Measurements from ENCODE around the gene MIAT. TPM values are rescaled to one million over a fixed set of nuclear protein-coding genes. Genes with fewer than 3 reads are reported as not detected.
A peak's percentile ranks its signal among the peaks of the same experiment; 100 is the strongest.
"Not testable (repeated sequence)": the region's sequence is repeated elsewhere in the genome, so short reads cannot be mapped to it uniquely, and the experiment has no call there.

The MIAT gene
- total RNA-seq: 100 to 1,000 TPM in 1 of 2 donors, 10 to 100 TPM in 1; 65.9 to 113 TPM

GRCh38 chr22:26656891-26657851, at the start of gene MIAT:
Gene MIAT, plus strand, starts transcription at chr22:26657588.
- Mint-ChIP-seq H3K27ac (peak within 1 kb of the TSS; percentile 76), H3K27me3 (ENCODE audit: low read depth) (no peaks in the 10 kb centered on the region), H3K36me3 (ENCODE audit: insufficient read depth in 2 of 2) (peaks cover 0 to 1% of the 10 kb centered on the region in 2 donors), H3K9me3 (no peaks in the 10 kb centered on the region), H3K4me3 (peak within 1 kb of the TSS; percentile 91 to 95), H3K4me1 (ENCODE audit: low read depth) (peaks cover 25% of the 10 kb centered on the region)
- DNase-seq (peak; percentile 80 to 85), ATAC-seq (replicated peaks in 1 of 2) (peak; percentile 83 to 87)

GRCh38 chr22:26608129-26608528, 49.3 kb upstream of the MIAT start:
- H3K27ac Mint-ChIP-seq: no peak overlapping the region
- H3K4me3 Mint-ChIP-seq: no peak overlapping the region
- no peaks in the 10 kb centered on the region for H3K36me3 Mint-ChIP-seq (ENCODE audit: insufficient read depth in 2 of 2)
- no peaks in the 10 kb centered on the region for H3K9me3 Mint-ChIP-seq
- no peak for ATAC-seq (replicated peaks in 1 of 2)
- DNase-seq: no peak
- peaks cover 7% of the 10 kb centered on the region for H3K27me3 Mint-ChIP-seq (ENCODE audit: low read depth)
- H3K4me1 Mint-ChIP-seq (ENCODE audit: low read depth): peaks cover 10% of the 10 kb centered on the region

GRCh38 chr22:26609287-26609686, 48.1 kb upstream of the MIAT start:
- H3K27ac Mint-ChIP-seq: no peak overlapping the region

GRCh38 chr22:26610072-26610958, 47.1 kb upstream of the MIAT start:
- peak overlapping the region; percentile 25 for H3K27ac Mint-ChIP-seq
- H3K36me3 Mint-ChIP-seq (ENCODE audit: insufficient read depth in 2 of 2): no peaks in the 10 kb centered on the region
- H3K9me3 Mint-ChIP-seq: no peaks in the 10 kb centered on the region
- DNase-seq: peak; percentile 56 to 71
- peaks cover 10% of the 10 kb centered on the region for H3K4me1 Mint-ChIP-seq (ENCODE audit: low read depth)
- peak overlapping the region; percentile 13 to 45 for H3K4me3 Mint-ChIP-seq
- H3K27me3 Mint-ChIP-seq (ENCODE audit: low read depth): peaks cover 14% of the 10 kb centered on the region
- peak; percentile 86 to 89 for ATAC-seq (replicated peaks in 1 of 2)

More at GRCh38 chr22:26609287-26609686, 48.1 kb upstream of the MIAT start:
- Mint-ChIP-seq H3K4me3 (no peak overlapping the region), H3K27me3 (ENCODE audit: low read depth) (peaks cover 12% of the 10 kb centered on the region), H3K4me1 (ENCODE audit: low read depth) (peaks cover 10% of the 10 kb centered on the region), H3K36me3 (ENCODE audit: insufficient read depth in 2 of 2) (no peaks in the 10 kb centered on the region), H3K9me3 (no peaks in the 10 kb centered on the region)
- DNase-seq (no peak), ATAC-seq (replicated peaks in 1 of 2) (no peak)

GRCh38 chr22:26610996-26611395, 46.4 kb upstream of the MIAT start:
- no peaks in the 10 kb centered on the region for H3K36me3 Mint-ChIP-seq (ENCODE audit: insufficient read depth in 2 of 2)

GRCh38 chr22:26612652-26613051, 44.7 kb upstream of the MIAT start:
- H3K36me3 Mint-ChIP-seq (ENCODE audit: insufficient read depth in 2 of 2): no peaks in the 10 kb centered on the region

More at GRCh38 chr22:26610996-26611395, 46.4 kb upstream of the MIAT start:
- no peak for DNase-seq
- H3K4me1 Mint-ChIP-seq (ENCODE audit: low read depth): peaks cover 10% of the 10 kb centered on the region
- no peak overlapping the region for H3K27ac Mint-ChIP-seq
- H3K27me3 Mint-ChIP-seq (ENCODE audit: low read depth): peaks cover 14% of the 10 kb centered on the region
- H3K9me3 Mint-ChIP-seq: no peaks in the 10 kb centered on the region
- no peak overlapping the region for H3K4me3 Mint-ChIP-seq
- peak; percentile 38 to 44 for ATAC-seq (replicated peaks in 1 of 2)

GRCh38 chr22:26613753-26614152, 43.6 kb upstream of the MIAT start:
- DNase-seq; ATAC-seq (replicated peaks in 1 of 2); H3K36me3 Mint-ChIP-seq (ENCODE audit: insufficient read depth in 2 of 2); H3K4me1 Mint-ChIP-seq (ENCODE audit: low read depth); H3K4me3 Mint-ChIP-seq; H3K9me3 Mint-ChIP-seq; H3K27ac Mint-ChIP-seq: not testable (repeated sequence)
- peaks cover 14% of the 10 kb centered on the region for H3K27me3 Mint-ChIP-seq (ENCODE audit: low read depth)

More at GRCh38 chr22:26612652-26613051, 44.7 kb upstream of the MIAT start:
- H3K27ac Mint-ChIP-seq: no peak overlapping the region
- ATAC-seq (replicated peaks in 1 of 2) (no peak), DNase-seq (no peak)
- no peak overlapping the region for H3K4me3 Mint-ChIP-seq
- no peaks in the 10 kb centered on the region for H3K9me3 Mint-ChIP-seq
- peaks cover 10% of the 10 kb centered on the region for H3K4me1 Mint-ChIP-seq (ENCODE audit: low read depth)
- H3K27me3 Mint-ChIP-seq (ENCODE audit: low read depth): peaks cover 14% of the 10 kb centered on the region

- no peak overlapping the region for H3K4me3 Mint-ChIP-seq
- ATAC-seq (replicated peaks in 1 of 2): no peak
- H3K4me1 Mint-ChIP-seq (ENCODE audit: low read depth): peaks cover 10% of the 10 kb centered on the region
These were observed 43.1 kb upstream of the MIAT start for GRCh38 chr22:26614322-26614721.

GRCh38 chr22:26615149-26615548, 42.2 kb upstream of the MIAT start:
- Mint-ChIP-seq H3K27me3 (ENCODE audit: low read depth) (peaks cover 14% of the 10 kb centered on the region), H3K27ac (no peak overlapping the region), H3K9me3 (no peaks in the 10 kb centered on the region), H3K36me3 (ENCODE audit: insufficient read depth in 2 of 2) (no peaks in the 10 kb centered on the region), H3K4me1 (ENCODE audit: low read depth) (peaks cover 7% of the 10 kb centered on the region), H3K4me3 (no peak overlapping the region)
- no peak for ATAC-seq (replicated peaks in 1 of 2)
- no peak for DNase-seq

More at GRCh38 chr22:26614322-26614721, 43.1 kb upstream of the MIAT start:
- Mint-ChIP-seq H3K27me3 (ENCODE audit: low read depth) (peaks cover 14% of the 10 kb centered on the region), H3K36me3 (ENCODE audit: insufficient read depth in 2 of 2) (no peaks in the 10 kb centered on the region), H3K27ac (no peak overlapping the region), H3K9me3 (no peaks in the 10 kb centered on the region)
- DNase-seq: no peak

GRCh38 chr22:26615830-26616435, 41.5 kb upstream of the MIAT start:
- H3K4me1 Mint-ChIP-seq (ENCODE audit: low read depth): no peaks in the 10 kb centered on the region
- H3K36me3 Mint-ChIP-seq (ENCODE audit: insufficient read depth in 2 of 2): no peaks in the 10 kb centered on the region
- H3K27me3 Mint-ChIP-seq (ENCODE audit: low read depth): peaks cover 14% of the 10 kb centered on the region

GRCh38 chr22:26616650-26617049, 40.7 kb upstream of the MIAT start:
- H3K9me3 Mint-ChIP-seq: no peaks in the 10 kb centered on the region
- H3K4me1 Mint-ChIP-seq (ENCODE audit: low read depth): no peaks in the 10 kb centered on the region
- H3K36me3 Mint-ChIP-seq (ENCODE audit: insufficient read depth in 2 of 2): no peaks in the 10 kb centered on the region
- DNase-seq (no peak), ATAC-seq (replicated peaks in 1 of 2) (no peak)
- H3K27ac Mint-ChIP-seq: no peak overlapping the region
- no peak overlapping the region for H3K4me3 Mint-ChIP-seq
- H3K27me3 Mint-ChIP-seq (ENCODE audit: low read depth): peaks cover 14% of the 10 kb centered on the region

More at GRCh38 chr22:26615830-26616435, 41.5 kb upstream of the MIAT start:
- Mint-ChIP-seq H3K4me3 (no peak overlapping the region), H3K9me3 (no peaks in the 10 kb centered on the region), H3K27ac (no peak overlapping the region)
- ATAC-seq (replicated peaks in 1 of 2) (no peak), DNase-seq (no peak)

GRCh38 chr22:26617271-26618199, 39.9 kb upstream of the MIAT start, which contains the start of gene CRYBB1:
Gene CRYBB1, minus strand, starts transcription at chr22:26618027. Its CDS starts 1,708 bp downstream, at chr22:26616319.
- Mint-ChIP-seq H3K4me1 (ENCODE audit: low read depth) (no peaks in the 10 kb centered on the region), H3K27ac (no peak within 1 kb of the TSS), H3K27me3 (ENCODE audit: low read depth) (peaks cover 14% of the 10 kb centered on the region), H3K9me3 (no peaks in the 10 kb centered on the region), H3K4me3 (no peak within 1 kb of the TSS), H3K36me3 (ENCODE audit: insufficient read depth in 2 of 2) (no peaks in the 10 kb centered on the region)
- ATAC-seq (replicated peaks in 1 of 2) (no peak), DNase-seq (no peak)

All from activated T-cell treated with anti-CD3 and anti-CD28 coated beads, Interleukin-2, amount 50 U/mL, for 72 hours (primary cell).